Bronchial epithelial cell (primary cell): ENCODE measurements around the gene TNS3. TPM values are rescaled to one million over a fixed set of nuclear protein-coding genes. Genes with fewer than 3 reads are reported as not detected.
A peak's percentile ranks its signal among the peaks of the same experiment; 100 is the strongest.

Source experiments
- DNase-seq: peaks from one replicate; pipeline ENCODE4 v3.0.0-alpha.2; 2010; ENCODE audit warnings: low read depth
- FAIRE-seq: peaks from 2 replicates; lab custom pipeline; 2011; peaks lifted over from hg19 to GRCh38; lab: Jason Lieb, UNC
- H3K27me3 ChIP-seq: 2 replicates; pipeline ENCODE4 v1.5.1; 2011; ENCODE audit warnings: low read length; ENCODE audit not compliant: control insufficient read depth, insufficient read depth
- H3K36me3 ChIP-seq: 2 replicates; pipeline ENCODE4 v1.5.1; 2011; ENCODE audit warnings: low read length; ENCODE audit not compliant: control insufficient read depth, insufficient read depth
- H3K4me3 ChIP-seq: 2 replicates; pipeline ENCODE4 v1.5.1; 2011; ENCODE audit warnings: mild to moderate bottlenecking, low read depth, low read length, control low read depth
- CTCF ChIP-seq: IDR thresholded peaks from 2 replicates; pipeline ENCODE4 v1.5.1; 2011; ENCODE audit warnings: mild to moderate bottlenecking, moderate library complexity, low read length, control low read depth, inconsistent platforms; ENCODE audit not compliant: insufficient read depth, severe bottlenecking
- total RNA-seq: library from RNA; depleted of rRNA; stranded (reverse); fragments of >200 nt; gene quantifications from 2 replicates; pipeline ENCODE4 v1.2.1, GENCODE V29; 2014

TNS3 gene
- total RNA-seq, 1 donor from 2014 or later = 2.6 TPM

DNA sequence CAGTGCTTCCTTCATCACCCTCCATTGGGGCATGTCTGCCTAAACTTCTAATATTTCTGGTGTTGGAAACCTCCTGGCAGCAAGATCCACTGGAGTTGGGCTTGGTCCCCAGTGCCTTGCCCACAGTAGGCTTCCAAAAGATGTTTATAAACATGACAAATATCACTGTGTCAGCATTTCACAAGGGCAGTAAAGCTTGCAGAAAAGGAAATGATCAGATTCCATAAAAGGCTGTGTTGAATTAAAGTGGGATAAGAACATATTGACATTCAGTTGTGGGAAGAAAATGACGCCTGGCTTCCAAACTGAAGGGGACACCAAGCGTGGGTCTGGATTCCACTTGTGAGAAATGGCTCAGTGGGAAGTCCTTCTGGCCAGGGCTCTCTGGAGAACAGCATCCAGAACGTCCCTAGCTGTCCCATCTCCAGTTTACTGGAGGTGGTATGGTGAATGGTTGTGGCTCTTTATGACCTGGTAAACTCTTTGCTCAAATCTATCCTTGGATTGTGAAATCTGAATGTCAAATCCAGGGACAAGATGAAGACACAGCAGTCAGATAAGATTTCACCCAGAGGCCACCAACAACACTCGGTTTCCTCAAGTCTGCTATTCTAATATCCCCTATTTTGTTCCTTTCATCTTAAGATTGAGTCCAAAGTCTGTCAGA is 287.2 kb downstream of the TNS3 start:
- no peaks in the 10 kb centered on the region for H3K27me3 ChIP-seq
- DNase-seq (no peak), FAIRE-seq (no peak)
- TF ChIP-seq CTCF = no peak
- peaks cover 1% of the 10 kb centered on the region for H3K36me3 ChIP-seq
- H3K4me3 ChIP-seq = no peak overlapping the region

DNA sequence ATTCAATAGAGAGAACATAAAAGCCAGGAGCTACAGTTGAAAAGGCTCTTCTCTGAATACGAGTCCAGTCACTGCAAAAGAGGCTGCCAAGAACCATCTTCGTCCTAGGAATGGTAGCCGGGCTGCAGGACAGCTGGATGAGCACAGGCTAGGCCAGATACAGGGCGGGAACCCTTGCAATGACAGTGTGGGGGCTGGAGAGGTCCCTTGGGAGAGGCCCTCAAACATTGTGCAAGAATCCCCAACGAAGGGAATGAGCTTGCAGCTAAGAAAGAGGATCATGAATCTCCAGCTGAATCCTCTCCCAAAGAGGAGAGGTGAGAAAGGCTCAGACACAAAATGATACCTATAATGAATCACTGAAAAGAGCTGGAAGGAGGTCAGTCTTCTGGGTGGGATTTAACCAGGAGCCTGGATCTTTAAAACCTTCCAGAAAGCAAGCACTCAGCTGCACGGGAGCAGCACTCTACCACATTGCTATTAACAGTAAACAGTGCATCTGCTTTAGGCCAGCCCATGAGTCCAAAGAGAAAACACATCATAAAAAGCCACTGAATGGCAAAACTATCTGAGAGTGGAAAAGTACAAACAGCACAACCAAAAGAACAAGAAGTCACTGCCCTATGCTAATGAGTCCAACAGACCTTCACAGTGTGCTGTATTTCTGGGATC is 287.9 kb downstream of the TNS3 start:
- H3K36me3 ChIP-seq = peaks cover 2% of the 10 kb centered on the region

DNA sequence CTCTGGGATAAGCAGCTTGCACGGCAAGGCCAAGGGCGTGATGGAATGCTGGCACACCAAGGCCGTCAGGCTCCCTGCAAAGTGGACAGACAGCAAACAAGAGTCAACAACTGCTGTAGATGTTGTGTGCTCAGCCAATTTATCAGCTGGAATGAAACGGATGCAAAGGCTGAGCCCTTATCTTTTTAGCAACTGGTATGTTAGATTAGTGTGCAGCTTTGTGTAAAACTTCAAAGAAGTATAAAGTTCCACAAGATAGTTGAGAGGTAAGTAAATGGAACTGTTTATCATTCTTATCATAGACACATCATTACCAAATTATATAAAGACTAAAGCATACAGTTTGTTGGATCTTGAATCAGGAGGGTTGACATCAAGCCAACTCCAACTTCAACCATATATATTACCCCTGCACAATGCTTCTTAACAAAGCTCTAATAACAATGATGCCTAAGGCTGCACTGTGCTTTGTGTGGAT is 289.0 kb downstream of the TNS3 start:
- peak; percentile 5 for DNase-seq
- peaks cover 2% of the 10 kb centered on the region for H3K36me3 ChIP-seq
- no peaks in the 10 kb centered on the region for H3K27me3 ChIP-seq
- H3K4me3 ChIP-seq = no peak overlapping the region
- TF ChIP-seq CTCF = no peak
- FAIRE-seq = no peak

More for the DNA sequence above, 287.9 kb downstream of the TNS3 start:
- DNase-seq (no peak), FAIRE-seq (no peak)
- Histone ChIP-seq H3K27me3 (no peaks in the 10 kb centered on the region), H3K4me3 (no peak overlapping the region)
- TF ChIP-seq CTCF = no peak

- no peaks in the 10 kb centered on the region for H3K27me3 ChIP-seq
- FAIRE-seq = no peak
- no peak overlapping the region for H3K4me3 ChIP-seq
- TF ChIP-seq CTCF = no peak
- H3K36me3 ChIP-seq = peaks cover 3% of the 10 kb centered on the region
- peak; percentile 98 for DNase-seq
Observed at GRCh38 chr7:47291461-47292081, 290.3 kb downstream of the TNS3 start.

DNA sequence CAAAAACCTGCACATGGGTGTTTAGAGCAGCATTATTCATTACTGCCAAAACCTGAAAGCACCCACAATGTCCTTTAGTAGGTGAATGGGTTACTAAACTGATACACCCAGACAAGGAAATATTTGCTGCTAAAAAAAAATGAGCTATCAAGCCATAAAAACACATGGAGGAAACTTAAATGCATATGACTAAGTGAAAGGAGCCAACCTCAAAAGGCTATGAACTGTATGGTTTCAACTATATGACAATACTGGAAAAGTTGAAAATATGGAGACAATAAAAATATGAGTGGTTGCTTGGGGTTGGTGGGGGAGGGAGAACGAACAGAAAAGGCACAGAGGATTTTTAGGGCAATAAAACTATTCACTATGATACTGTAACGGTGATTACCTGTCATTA is 291.0 kb downstream of the TNS3 start:
- H3K36me3 ChIP-seq = peaks cover 3% of the 10 kb centered on the region
- FAIRE-seq (no peak), DNase-seq (peak; percentile 20)
- H3K4me3 ChIP-seq = no peak overlapping the region
- no peaks in the 10 kb centered on the region for H3K27me3 ChIP-seq
- no peak for TF ChIP-seq CTCF
